K562 (cell line): Measurements from ENCODE around the gene MPHOSPH8. TPM values are rescaled to one million over a fixed set of nuclear protein-coding genes. Genes with fewer than 3 reads are reported as not detected.
A peak's percentile ranks its signal among the peaks of the same experiment; 100 is the strongest.

Experiments used
- ATAC-seq: fragments of 200-7000 bp; cut with Tn5 transposase; 3 replicates; pipeline ENCODE4 v1.9.1; 2020; ENCODE audit warnings: moderate library complexity
- BruUV-seq: library from RNA; stranded (reverse); fragments of 400-500 nt; replicated peaks from 2 replicates; lab custom pipeline; 2021; lab: Mats Ljungman, UMichigan
- CTCF ChIA-PET: fragments of 300-600 bp; formaldehyde crosslinking; extraction: SDS; loops from one replicate; lab custom pipeline; 2021; ENCODE audit warnings: low intra/inter-chr PET ratio; lab: Yijun Ruan, JAX
- POLR2A ChIA-PET: fragments of 300-600, 350-650 bp; sonication (Branson Sonifier 250); formaldehyde crosslinking; extraction: SDS; loops from one replicate; lab custom pipeline; 2021; ENCODE audit warnings: antibody characterized with exemption, inconsistent platforms; lab: Yijun Ruan, JAX
- DNase-seq, 4 experiments: peaks; one replicate each; pipeline versions ENCODE4 v3.0.0 to v3.0.0-alpha.2; 2011 to 2018; ENCODE audit warnings: low spot score in 3 of 4, mixed read lengths in 3 of 4; ENCODE audit errors: extremely low read depth in 1 of 4
- FAIRE-seq: peaks from 2 replicates; lab custom pipeline; 2011; peaks lifted over from hg19 to GRCh38; lab: Jason Lieb, UNC
- H2AFZ ChIP-seq: 2 replicates; pipeline ENCODE4 v1.6.0; 2011; ENCODE audit warnings: low read depth, low read length, control low read depth, inconsistent platforms
- H3K27ac ChIP-seq: fragments of 200-600 bp; 3 replicates; pipeline ENCODE4 v1.8.0; 2011; ENCODE audit warnings: low read depth, mild to moderate bottlenecking, control low read depth, inconsistent platforms, low read length, moderate library complexity, mixed read lengths; ENCODE audit errors: extremely low read depth
- H3K27me3 ChIP-seq, 2 experiments: fragments of 300-600 bp in 1 of 2; 2 replicates in 1 of 2; 3 replicates in 1 of 2; pipeline versions ENCODE4 v1.6.0 to v1.8.0; 2011; ENCODE audit warnings: inconsistent platforms in 2 of 2, low read length in 2 of 2, mild to moderate bottlenecking in 1 of 2, mixed read lengths in 1 of 2, moderate library complexity in 1 of 2; ENCODE audit not compliant: control insufficient read depth in 2 of 2, insufficient read depth in 2 of 2
- H3K36me3 ChIP-seq: fragments of 300-600 bp; 3 replicates; pipeline ENCODE4 v1.8.0; 2011; ENCODE audit warnings: mild to moderate bottlenecking, low read length, inconsistent platforms; ENCODE audit not compliant: control insufficient read depth, insufficient read depth
- H3K4me1 ChIP-seq, 2 experiments: fragments of 200-600 bp in 1 of 2; replicated peaks in 1 of 2; 2 replicates in 1 of 2; 3 replicates in 1 of 2; pipeline versions ENCODE4 v1.5.1 to v1.8.0; 2011; ENCODE audit warnings: inconsistent platforms in 2 of 2, low read length in 2 of 2, mild to moderate bottlenecking in 1 of 2, mixed read lengths in 1 of 2, moderate library complexity in 1 of 2; ENCODE audit not compliant: control insufficient read depth in 2 of 2, insufficient read depth in 2 of 2
- H3K4me2 ChIP-seq: 2 replicates; pipeline ENCODE4 v1.6.1; 2011; ENCODE audit warnings: low read length, control low read depth, inconsistent platforms, mixed read lengths; ENCODE audit not compliant: insufficient read depth
- H3K4me3 ChIP-seq: fragments of 200-600 bp; sonication (generic), shearing (Covaris generic); 2 replicates; pipeline ENCODE4 v1.5.1; 2016; ENCODE audit warnings: control low read depth, inconsistent platforms
- H3K79me2 ChIP-seq: fragments of 200-600 bp; 3 replicates; pipeline ENCODE4 v1.8.0; 2011; ENCODE audit warnings: low read length, inconsistent platforms; ENCODE audit not compliant: control insufficient read depth, insufficient read depth
- H3K9ac ChIP-seq, 2 experiments: 2 replicates each; pipeline versions ENCODE4 v1.6.0 to v1.6.1; 2011; ENCODE audit warnings: low read depth in 2 of 2, low read length in 2 of 2, control low read depth in 1 of 2, inconsistent platforms in 1 of 2, mild to moderate bottlenecking in 1 of 2, mixed read lengths in 1 of 2; ENCODE audit not compliant: insufficient read depth in 1 of 2
- H3K9me1 ChIP-seq: one replicate; pipeline ENCODE4 v1.6.0; 2011; ENCODE audit warnings: inconsistent platforms, mild to moderate bottlenecking, low read length, moderate library complexity; ENCODE audit not compliant: control insufficient read depth, insufficient read depth
- H3K9me3 ChIP-seq: replicated peaks from 2 replicates; pipeline ENCODE4 v1.5.1; 2011; ENCODE audit warnings: low read depth, low read length, inconsistent platforms; ENCODE audit not compliant: control insufficient read depth, insufficient read depth
- H4K20me1 ChIP-seq: replicated peaks from 2 replicates; pipeline ENCODE4 v1.6.1; 2011; ENCODE audit warnings: low read length, inconsistent platforms, mixed read lengths; ENCODE audit not compliant: control insufficient read depth, insufficient read depth
- BRD4 ChIP-seq: fragments of 200-600 bp; sonication (generic); IDR thresholded peaks from 2 replicates; pipeline ENCODE4 v1.6.1; 2017; ENCODE audit warnings: inconsistent platforms
- CCAR2 ChIP-seq: fragments of 200-400 bp; formaldehyde crosslinking; IDR thresholded peaks from 2 replicates; pipeline ENCODE4 v1.6.1; 2017; ENCODE audit warnings: mild to moderate bottlenecking, low read depth, low read length
- FOXA1 ChIP-seq: fragments of 450-650 bp; IDR thresholded peaks from 2 replicates; pipeline ENCODE4 v1.6.1; 2016; ENCODE audit warnings: mild to moderate bottlenecking, borderline replicate concordance
- PHF8 ChIP-seq: fragments of 200-600 bp; sonication (generic); IDR thresholded peaks from 2 replicates; pipeline ENCODE4 v1.6.1; 2012; ENCODE audit warnings: mixed run types, mild to moderate bottlenecking, inconsistent platforms, low read length, moderate library complexity, borderline replicate concordance
- POLR2B ChIP-seq: fragments of 450-650 bp; IDR thresholded peaks from 2 replicates; pipeline ENCODE4 v1.6.1; 2018; ENCODE audit warnings: low read depth; ENCODE audit not compliant: partially characterized antibody
- POLR2G ChIP-seq: fragments of 200-400 bp; formaldehyde crosslinking; IDR thresholded peaks from 2 replicates; pipeline ENCODE4 v1.6.1; 2017; ENCODE audit warnings: low read depth, mild to moderate bottlenecking, antibody characterized with exemption, low read length, moderate library complexity
- POLR3A ChIP-seq: IDR thresholded peaks from 2 replicates; pipeline ENCODE4 v1.6.1; 2011; ENCODE audit warnings: borderline replicate concordance, mild to moderate bottlenecking, moderate library complexity; ENCODE audit not compliant: insufficient read length, insufficient read depth; ENCODE audit errors: extremely low read depth
- PRMT5 ChIP-seq: sonication (generic); formaldehyde crosslinking; IDR thresholded peaks from 2 replicates; pipeline ENCODE4 v1.5.0; 2020; ENCODE audit warnings: missing genetic modification reagents
- TAL1 ChIP-seq: fragments of 450-650 bp; IDR thresholded peaks from 2 replicates; pipeline ENCODE4 v1.6.1; 2016; ENCODE audit warnings: mild to moderate bottlenecking
- TARDBP ChIP-seq: fragments of 450-650 bp; IDR thresholded peaks from 2 replicates; pipeline ENCODE4 v1.6.1; 2016
- ZNF174 ChIP-seq: fragments of 250-450 bp; sonication (Bioruptor Pico); IDR thresholded peaks from 2 replicates; pipeline ENCODE4 v1.4.0; 2020; ENCODE audit warnings: mild to moderate bottlenecking
- ZNF77 ChIP-seq: fragments of 250-450 bp; sonication (Bioruptor Pico); IDR thresholded peaks from 2 replicates; pipeline ENCODE4 v1.5.0; 2020
- WGBS: fragments of 100-300 bp; shearing (Covaris generic); methylation state at CpG from one replicate; pipeline ENCODE4 v1.1.6; 2016; ENCODE audit warnings: low coverage, mixed read lengths; ENCODE audit not compliant: insufficient coverage; ENCODE audit errors: missing lambda C conversion rate; 5-methylcytosine and 5-hydroxymethylcytosine counted together
- in situ Hi-C: fragments of 300-500 bp; cut with MboI; formaldehyde crosslinking; loops from 4 replicates; pipeline ENCODE4 v1.15.0; 2018; ENCODE audit warnings: inconsistent platforms, mixed read lengths
- intact Hi-C: fragments of 100-400 bp; cut with micrococcal nuclease; formaldehyde crosslinking; loops from 2 replicates; pipeline ENCODE4 v1.14.2; 2022
- polyA plus RNA-seq, 8 experiments: library from polyadenylated mRNA; depleted of rRNA in 4 of 8; stranded (reverse) in 5 of 8; unstranded in 3 of 8; fragments of >200 nt; fragmentation: Nextera tagmentation in 2 of 8; fragmentation: Illumina TruSeq in 1 of 8; extraction: Ambion mirVana in 2 of 8; extraction: Trizol in 1 of 8; gene quantifications; 2 replicates each; pipeline versions ENCODE4 v1.2.1 to v1.2.3, GENCODE V29; 2011 to 2014; ENCODE audit warnings: inconsistent platforms in 1 of 8, missing spikeins in 1 of 8
- total RNA-seq, 7 experiments: library from RNA; depleted of rRNA in 6 of 7; stranded (reverse); fragments of >200 nt in 6 of 7; fragmentation: Illumina TruSeq in 2 of 7; extraction: Trizol in 2 of 7; gene quantifications; 2 replicates each; pipeline versions ENCODE4 v1.2.1 to v1.2.3, GENCODE V29; 2011 to 2021; ENCODE audit warnings: low replicate concordance in 1 of 7
- TF ChIP-seq, protein P1 (sequence below): sonication (generic); formaldehyde crosslinking; IDR thresholded peaks from 2 replicates; pipeline ENCODE4 v1.8.0; 2022; ENCODE audit warnings: mild to moderate bottlenecking, missing genetic modification reagents

The MPHOSPH8 gene
- total and polyA plus RNA-seq, 9 of the 15 experiments (the other 6 are each of a cell fraction or from before 2014, with no cell fraction given): 10.3 to 24.8 (median 16.6) TPM

DNA sequence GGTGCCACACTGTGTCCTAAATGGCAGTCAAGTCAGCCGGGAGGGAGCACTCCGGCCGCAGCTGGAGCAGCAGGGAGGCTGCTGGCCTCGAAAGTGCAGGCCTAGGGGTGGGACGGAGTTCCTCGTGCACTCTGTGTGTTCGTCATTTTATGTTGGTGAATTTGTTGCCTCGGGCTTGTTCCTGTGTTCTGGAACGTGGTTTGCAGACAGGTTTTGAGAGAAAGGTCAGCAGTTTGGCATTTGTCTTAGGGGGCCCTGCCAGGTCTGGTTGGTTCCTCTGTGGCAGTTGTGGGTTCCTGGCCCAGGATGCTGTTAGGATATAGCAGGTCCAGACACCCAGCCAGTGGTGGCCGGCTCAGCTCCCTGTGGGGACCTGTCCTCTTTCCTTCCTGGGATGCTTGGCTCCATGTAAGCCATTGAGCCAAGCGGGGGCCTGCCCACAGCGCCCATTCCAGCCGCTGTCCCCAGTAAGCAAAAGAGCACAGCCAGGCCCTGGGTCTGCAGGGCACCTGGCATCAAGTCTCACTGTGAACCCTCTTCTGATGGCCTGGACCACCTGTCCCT, 30.0 kb downstream of the MPHOSPH8 start:
- Histone ChIP-seq H2AFZ (no peak overlapping the region), H3K9me3 (no peaks in the 10 kb centered on the region), H3K9ac (no peak overlapping the region), H3K4me1 (0 out of 5 replicates have a peak, but pooled peaks cover 0 to 2% of the 10 kb centered on the region in 2 experiments), H3K79me2 (no peaks in the 10 kb centered on the region), H4K20me1 (no peaks in the 10 kb centered on the region), H3K36me3 (peaks cover 79% of the 10 kb centered on the region), H3K4me2 (no peak overlapping the region), H3K27me3 (no peaks in the 10 kb centered on the region), H3K27ac (no peak overlapping the region), H3K9me1 (no peaks in the 10 kb centered on the region), H3K4me3 (no peak overlapping the region)
- in situ Hi-C loops: no loop called here
- ChIA-PET POLR2A (no interaction called here), CTCF (no interaction called here)
- intact Hi-C loops: no loop called here
- TF ChIP-seq CCAR2 (no peak), PRMT5 (no peak), POLR2G (peak; percentile 13; the same call in 1 of the 2 replicates), TARDBP (no peak)
- no peak for FAIRE-seq
- BruUV-seq: no TSS peak
- no peak for DNase-seq
- WGBS: 75% methylated on average over 6 of the region's 13 CpGs
- no peak for ATAC-seq

DNA sequence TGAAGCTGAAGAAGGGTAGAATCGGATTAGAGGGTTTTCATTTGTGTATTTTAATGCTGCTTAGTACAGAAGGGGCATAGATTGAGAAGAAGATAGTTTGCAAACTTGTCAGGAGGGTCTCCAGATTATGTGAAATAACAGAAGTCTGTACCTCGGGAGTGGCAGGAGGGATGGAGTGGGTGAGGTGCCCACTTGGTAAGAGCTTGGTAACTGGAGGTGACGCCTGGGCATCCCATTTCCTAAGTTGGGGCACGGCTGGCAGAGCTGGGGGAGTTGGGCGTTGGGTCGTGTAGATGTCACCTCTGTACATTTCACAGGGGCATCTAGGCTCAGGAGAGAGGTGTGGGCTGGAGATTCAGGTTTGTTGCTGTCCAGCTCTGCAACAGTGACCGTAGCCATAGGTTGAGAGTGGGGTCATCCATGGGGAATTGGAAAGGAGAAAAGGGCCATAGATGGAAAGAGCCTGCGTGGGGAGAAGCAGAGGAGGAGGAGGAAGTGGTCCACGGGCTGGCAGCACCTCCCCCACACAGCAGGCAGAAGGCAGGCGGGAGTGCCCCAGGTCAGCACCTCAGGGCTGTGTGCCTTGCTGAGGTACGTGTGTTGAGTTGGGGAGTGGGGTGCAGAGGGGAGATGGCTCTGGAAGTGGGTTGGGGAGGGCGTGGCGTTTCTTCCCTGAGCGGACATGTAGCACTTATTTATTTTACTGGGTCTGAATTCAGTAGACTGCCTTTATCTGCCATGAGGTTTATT, 31.2 kb downstream of the MPHOSPH8 start:
- DNase-seq (no peak), FAIRE-seq (no peak), ATAC-seq (no peak)
- H4K20me1 ChIP-seq: no peaks in the 10 kb centered on the region
- H3K4me3 ChIP-seq: no peak overlapping the region
- H3K9me1 ChIP-seq: no peaks in the 10 kb centered on the region
- H3K9me3 ChIP-seq: no peaks in the 10 kb centered on the region
- no TSS peak for BruUV-seq
- H3K36me3 ChIP-seq: peaks cover 74% of the 10 kb centered on the region
- no peaks in the 10 kb centered on the region for H3K79me2 ChIP-seq
- no peaks in the 10 kb centered on the region for H3K27me3 ChIP-seq
- 0 out of 5 replicates have a peak, but pooled peaks cover 0 to 2% of the 10 kb centered on the region in 2 experiments for H3K4me1 ChIP-seq
- WGBS: 79% methylated on average over 13 of the region's 14 CpGs
- no peak overlapping the region for H2AFZ ChIP-seq
- in situ Hi-C loops (no loop called here), intact Hi-C loops (no loop called here)
- H3K9ac ChIP-seq: no peak overlapping the region
- POLR2A ChIA-PET: no interaction called here
- no peak overlapping the region for H3K27ac ChIP-seq
- no peak overlapping the region for H3K4me2 ChIP-seq
- CTCF ChIA-PET: no interaction called here
- TF ChIP-seq POLR3A: no peak
- TF ChIP-seq PHF8: no peak
- TF ChIP-seq, protein P1, sequence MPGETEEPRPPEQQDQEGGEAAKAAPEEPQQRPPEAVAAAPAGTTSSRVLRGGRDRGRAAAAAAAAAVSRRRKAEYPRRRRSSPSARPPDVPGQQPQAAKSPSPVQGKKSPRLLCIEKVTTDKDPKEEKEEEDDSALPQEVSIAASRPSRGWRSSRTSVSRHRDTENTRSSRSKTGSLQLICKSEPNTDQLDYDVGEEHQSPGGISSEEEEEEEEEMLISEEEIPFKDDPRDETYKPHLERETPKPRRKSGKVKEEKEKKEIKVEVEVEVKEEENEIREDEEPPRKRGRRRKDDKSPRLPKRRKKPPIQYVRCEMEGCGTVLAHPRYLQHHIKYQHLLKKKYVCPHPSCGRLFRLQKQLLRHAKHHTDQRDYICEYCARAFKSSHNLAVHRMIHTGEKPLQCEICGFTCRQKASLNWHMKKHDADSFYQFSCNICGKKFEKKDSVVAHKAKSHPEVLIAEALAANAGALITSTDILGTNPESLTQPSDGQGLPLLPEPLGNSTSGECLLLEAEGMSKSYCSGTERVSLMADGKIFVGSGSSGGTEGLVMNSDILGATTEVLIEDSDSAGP (CRISPR knock-in tag): no peak
- TF ChIP-seq ZNF174 (CRISPR knock-in tag): no peak
- no peak for TF ChIP-seq POLR2B
- TF ChIP-seq BRD4: no peak
- no peak for TF ChIP-seq ZNF77 (CRISPR knock-in tag)
- TF ChIP-seq TAL1: no peak
- TF ChIP-seq FOXA1: no peak
